ENCODE results near the gene WASHC3.
"Not testable (repeated sequence)": the region's sequence is repeated elsewhere in the genome, so short reads cannot be mapped to it uniquely, and the experiment has no call there.

WASHC3 gene

DNA sequence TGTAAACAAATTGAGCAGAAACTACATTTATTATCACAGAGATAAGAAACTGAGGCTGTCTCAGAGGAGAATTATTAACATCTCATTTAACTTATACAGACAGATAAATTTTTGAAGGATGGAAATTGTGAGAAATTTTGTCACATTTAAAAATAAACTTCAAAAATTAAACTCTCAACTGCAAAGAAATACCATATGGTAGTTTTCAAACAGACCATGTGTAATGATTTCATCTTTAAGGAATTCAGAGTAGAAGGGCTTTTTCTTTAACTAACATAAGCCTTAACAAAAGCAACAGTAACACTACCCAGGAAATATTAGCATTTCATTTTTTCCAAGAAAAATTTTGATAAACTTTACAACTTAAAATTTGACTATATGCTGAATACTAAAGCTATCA lies 31.5 kb upstream of the WASHC3 start:
- no peak for DNase-seq (ENCODE audit: extremely low spot score)
- ChIA-PET CTCF (interaction anchor here (0.9 to 2.0 kb wide), 3 partner anchors 9 to 30 kb away, joined by 3 to 4 read pairs (median 4); no protein-coding TSS in a partner anchor), POLR2A (no interaction called here)
- TF ChIP-seq, protein P1, sequence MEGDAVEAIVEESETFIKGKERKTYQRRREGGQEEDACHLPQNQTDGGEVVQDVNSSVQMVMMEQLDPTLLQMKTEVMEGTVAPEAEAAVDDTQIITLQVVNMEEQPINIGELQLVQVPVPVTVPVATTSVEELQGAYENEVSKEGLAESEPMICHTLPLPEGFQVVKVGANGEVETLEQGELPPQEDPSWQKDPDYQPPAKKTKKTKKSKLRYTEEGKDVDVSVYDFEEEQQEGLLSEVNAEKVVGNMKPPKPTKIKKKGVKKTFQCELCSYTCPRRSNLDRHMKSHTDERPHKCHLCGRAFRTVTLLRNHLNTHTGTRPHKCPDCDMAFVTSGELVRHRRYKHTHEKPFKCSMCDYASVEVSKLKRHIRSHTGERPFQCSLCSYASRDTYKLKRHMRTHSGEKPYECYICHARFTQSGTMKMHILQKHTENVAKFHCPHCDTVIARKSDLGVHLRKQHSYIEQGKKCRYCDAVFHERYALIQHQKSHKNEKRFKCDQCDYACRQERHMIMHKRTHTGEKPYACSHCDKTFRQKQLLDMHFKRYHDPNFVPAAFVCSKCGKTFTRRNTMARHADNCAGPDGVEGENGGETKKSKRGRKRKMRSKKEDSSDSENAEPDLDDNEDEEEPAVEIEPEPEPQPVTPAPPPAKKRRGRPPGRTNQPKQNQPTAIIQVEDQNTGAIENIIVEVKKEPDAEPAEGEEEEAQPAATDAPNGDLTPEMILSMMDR (IDR thresholded peaks at IDR 0.05; ENCODE audit: control extremely low read depth, extremely low read depth, low read depth, missing control alignments), result no peak

DNA sequence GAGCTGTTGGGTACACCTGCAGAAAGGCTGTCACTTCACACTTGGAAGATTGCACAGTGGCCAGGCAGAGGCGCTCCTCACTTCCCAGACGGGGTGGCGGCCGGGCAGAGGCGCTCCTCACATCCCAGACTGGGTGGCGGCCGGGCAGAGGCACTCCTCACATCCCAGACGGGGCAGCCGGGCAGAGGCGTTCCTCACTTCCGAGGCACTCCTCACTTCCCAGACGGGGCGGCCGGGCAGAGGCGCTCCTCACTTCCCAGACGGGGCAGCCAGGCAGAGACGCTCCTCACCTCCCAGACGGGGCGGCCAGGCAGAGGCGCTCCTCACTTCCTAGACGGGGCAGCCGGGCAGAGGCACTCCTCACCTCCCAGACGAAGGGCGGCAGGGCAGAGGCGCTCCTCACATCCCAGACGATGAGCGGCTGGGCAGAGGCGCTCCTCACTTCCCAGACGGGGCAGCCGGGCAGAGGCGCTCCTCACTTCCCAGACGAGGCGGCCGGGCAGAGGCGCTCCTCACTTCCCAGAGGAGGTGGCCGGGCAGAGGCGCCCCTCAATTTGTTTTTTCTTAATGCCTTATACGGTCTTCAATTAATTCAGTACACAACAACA lies 27.5 kb upstream of the WASHC3 start:
- CTCF ChIA-PET; POLR2A ChIA-PET; DNase-seq (ENCODE audit: extremely low spot score): not testable (repeated sequence)

DNA sequence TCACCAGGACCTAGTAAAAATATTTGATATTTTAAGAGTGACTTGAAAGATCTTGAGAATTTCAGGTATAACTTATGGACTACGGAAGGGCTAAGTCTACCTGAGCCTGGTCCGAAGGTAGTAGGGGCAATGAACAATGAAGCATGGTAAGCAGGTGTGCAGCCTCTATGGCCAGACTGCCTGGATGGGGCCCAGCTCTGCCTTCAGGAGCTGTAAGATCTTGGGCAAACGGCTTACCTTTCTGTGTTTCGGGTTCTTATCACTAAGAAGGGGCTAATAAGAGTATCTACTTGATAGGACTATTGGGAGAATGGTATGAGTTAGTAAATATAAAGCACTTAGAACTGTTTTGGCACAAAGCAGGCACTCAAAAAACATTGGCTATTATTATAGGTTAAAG lies 19.1 kb upstream of the WASHC3 start:
- POLR2A ChIA-PET, result interaction anchor here (0.6 kb wide), 2 partner anchors 12 to 145 kb away, joined by 3 read pairs; no protein-coding TSS in a partner anchor
- DNase-seq (ENCODE audit: extremely low spot score), result no peak
- CTCF ChIA-PET, result no interaction called here

DNA sequence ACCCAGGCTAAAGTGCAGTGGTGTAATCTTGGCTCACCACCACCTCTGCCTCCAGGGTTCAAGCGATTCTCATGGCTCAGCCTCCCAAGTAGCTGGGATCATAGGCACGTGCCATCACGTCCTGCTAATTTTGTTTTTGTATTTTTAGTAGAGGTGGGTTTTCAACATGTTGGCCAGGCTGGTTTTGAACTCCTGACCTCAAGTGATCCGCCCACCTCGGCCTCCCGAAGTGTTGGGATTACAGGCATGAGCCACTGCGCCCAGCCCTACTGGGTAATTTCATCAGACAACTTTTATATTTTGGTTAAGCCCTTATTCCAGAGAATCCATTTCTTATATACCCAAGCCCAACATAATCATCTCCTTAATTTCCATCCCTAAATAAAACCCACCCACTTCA lies 10.3 kb upstream of the WASHC3 start:
- POLR2A ChIA-PET; DNase-seq (ENCODE audit: extremely low spot score): not testable (repeated sequence)

More for the DNA sequence above, 19.1 kb upstream of the WASHC3 start:
- TF ChIP-seq, protein P1 (IDR thresholded peaks at IDR 0.05; ENCODE audit: control extremely low read depth, extremely low read depth, low read depth, missing control alignments), result no peak

DNA sequence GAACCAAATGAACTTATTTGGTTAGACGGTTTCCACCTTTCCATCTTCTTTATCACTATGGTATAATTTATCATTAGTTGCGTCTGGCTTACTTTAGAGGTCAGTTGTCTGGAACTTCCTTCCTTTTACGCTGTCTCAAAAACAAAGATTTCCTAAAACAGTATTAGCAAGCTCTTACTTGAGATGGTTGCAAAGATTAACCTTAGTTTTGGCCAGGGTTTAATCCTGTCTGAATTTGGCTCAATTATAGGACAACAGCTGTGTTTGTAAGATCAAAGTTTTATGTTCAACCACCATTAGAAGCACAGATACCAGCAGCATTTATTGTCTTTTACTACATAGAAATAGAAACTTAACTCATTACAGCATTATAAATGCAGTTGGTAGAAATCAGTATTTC lies 7.9 kb upstream of the WASHC3 start:
- ChIA-PET POLR2A (no interaction called here), CTCF (interaction anchor here (1.3 to 2.8 kb wide), 5 partner anchors 25 to 160 kb away, joined by 3 to 7 read pairs (median 5); no protein-coding TSS in a partner anchor)
- no peak for DNase-seq (ENCODE audit: extremely low spot score)
- TF ChIP-seq, protein P1 (IDR thresholded peaks at IDR 0.05; ENCODE audit: control extremely low read depth, extremely low read depth, low read depth, missing control alignments), result no peak

More for the DNA sequence above, 10.3 kb upstream of the WASHC3 start:
- CTCF ChIA-PET, result not testable (repeated sequence)

DNA sequence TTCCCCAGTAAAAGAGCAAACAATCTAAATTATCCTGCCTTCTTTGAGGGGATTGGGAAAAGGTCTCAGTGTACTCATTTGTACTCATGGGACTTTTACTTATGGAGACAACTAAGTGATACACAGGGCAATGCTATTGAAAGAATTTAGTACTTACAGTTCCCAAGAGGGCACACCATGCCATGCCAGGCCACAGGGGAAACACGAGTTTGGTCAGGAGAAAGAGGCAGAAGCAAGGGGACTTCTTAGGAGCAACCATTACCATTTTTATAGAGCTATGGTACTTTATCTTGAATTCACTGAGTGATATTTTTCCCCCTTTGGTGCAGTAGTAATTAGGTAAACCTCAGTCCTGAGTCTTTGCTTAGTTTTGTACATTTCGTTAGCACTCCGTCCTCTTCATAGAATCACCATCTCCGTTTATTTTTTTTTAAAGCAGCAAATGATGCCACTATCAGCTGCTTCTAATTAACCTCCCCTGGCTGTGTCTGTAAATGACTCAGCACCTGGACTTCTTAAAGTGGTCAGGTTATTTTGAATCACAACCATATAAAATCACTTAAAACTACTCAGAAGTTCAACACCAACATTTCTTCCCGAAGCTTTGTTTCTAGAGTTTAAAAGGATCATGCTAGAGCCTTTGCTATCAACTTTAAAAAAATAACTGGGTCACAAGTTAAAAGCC lies 5.9 kb upstream of the WASHC3 start:
- no peak for DNase-seq (ENCODE audit: extremely low spot score)
- ChIA-PET CTCF (interaction anchor here (0.8 to 2.8 kb wide), 4 partner anchors 17 to 743 kb away, joined by 3 to 7 read pairs (median 4); no protein-coding TSS in a partner anchor), POLR2A (no interaction called here)
- TF ChIP-seq, protein P1 (IDR thresholded peaks at IDR 0.05; ENCODE audit: control extremely low read depth, extremely low read depth, low read depth, missing control alignments), result no peak

DNA sequence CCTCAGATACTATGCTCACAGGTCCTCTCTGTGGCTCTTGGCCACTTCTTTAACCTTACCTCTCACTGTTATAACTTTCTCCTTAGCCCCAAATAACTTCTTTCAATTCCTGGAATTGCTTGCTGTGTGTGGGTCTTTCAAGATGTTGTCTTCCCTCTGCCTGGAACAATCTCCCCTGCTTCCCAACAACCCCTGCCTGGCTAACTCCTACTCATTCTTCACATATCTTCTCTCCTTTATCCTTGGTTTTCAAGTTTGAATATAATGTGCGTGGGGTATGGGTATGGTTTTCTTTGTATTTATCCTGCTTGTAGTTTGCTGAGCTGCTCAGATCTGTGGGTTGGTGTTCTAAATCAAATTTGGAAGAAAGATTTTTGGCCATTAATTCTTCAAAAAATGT lies 2.7 kb upstream of the WASHC3 start:
- ChIA-PET CTCF (no interaction called here), POLR2A (no interaction called here)
- TF ChIP-seq, protein P1 (IDR thresholded peaks at IDR 0.05; ENCODE audit: control extremely low read depth, extremely low read depth, low read depth, missing control alignments), result no peak
- DNase-seq (ENCODE audit: extremely low spot score), result no peak
